H1 (cell line): ENCODE data around the gene CDRT15L2. TPM values are rescaled to one million over a fixed set of nuclear protein-coding genes. Genes with fewer than 3 reads are reported as not detected.

ENCODE experiments used
- CTCF ChIA-PET: fragments of 300-600 bp; sonication (Branson Sonifier 250); formaldehyde crosslinking; loops from one replicate; lab custom pipeline; 2021; ENCODE audit not compliant: partially characterized antibody; lab: Charles Lee
- POLR2A ChIA-PET: fragments of 300-600 bp; sonication (Branson Sonifier 250); formaldehyde crosslinking; loops from one replicate; lab custom pipeline; 2021; ENCODE audit warnings: inconsistent platforms; ENCODE audit not compliant: partially characterized antibody; lab: Charles Lee
- DNase-seq, 2 experiments: peaks; one replicate each; pipeline versions ENCODE4 v3.0.0 to v3.0.0-alpha.2; 2010 to 2022; ENCODE audit warnings: low spot score in 2 of 2, low read depth in 1 of 2, mixed read lengths in 1 of 2
- FAIRE-seq: peaks from 2 replicates; lab custom pipeline; 2011; peaks lifted over from hg19 to GRCh38; lab: Jason Lieb, UNC
- H2AFZ ChIP-seq: 2 replicates; pipeline ENCODE4 v1.8.1; 2012; ENCODE audit warnings: low read length, inconsistent platforms
- H2AK5ac ChIP-seq: 2 replicates; pipeline ENCODE4 v1.6.1; 2013; ENCODE audit warnings: low read depth, low read length
- H2BK120ac ChIP-seq: replicated peaks from 2 replicates; pipeline ENCODE3; 2013; ENCODE audit warnings: low read depth, low read length, inconsistent platforms
- H2BK12ac ChIP-seq: 2 replicates; pipeline ENCODE4 v1.6.1; 2013; ENCODE audit warnings: low read depth, low read length
- H2BK15ac ChIP-seq: 2 replicates; pipeline ENCODE4 v1.6.1; 2013; ENCODE audit warnings: low read length
- H2BK20ac ChIP-seq: 2 replicates; pipeline ENCODE4 v1.6.1; 2013; ENCODE audit warnings: low read length
- H2BK5ac ChIP-seq: 2 replicates; pipeline ENCODE4 v1.6.1; 2013; ENCODE audit warnings: low read depth, low read length
- H3K14ac ChIP-seq: 2 replicates; pipeline ENCODE4 v1.6.1; 2013; ENCODE audit warnings: inconsistent platforms; ENCODE audit not compliant: insufficient read length
- H3K18ac ChIP-seq: 2 replicates; pipeline ENCODE4 v1.6.1; 2013; ENCODE audit warnings: low read length; ENCODE audit errors: extremely low read depth
- H3K23ac ChIP-seq: 2 replicates; pipeline ENCODE4 v1.6.1; 2013; ENCODE audit warnings: inconsistent platforms; ENCODE audit not compliant: insufficient read length
- H3K23me2 ChIP-seq: 2 replicates; pipeline ENCODE4 v1.6.1; 2013; ENCODE audit warnings: low read depth, low read length
- H3K27ac ChIP-seq: 2 replicates; pipeline ENCODE4 v1.6.1; 2011; ENCODE audit warnings: low read depth, low read length, inconsistent platforms
- H3K27me3 ChIP-seq, 4 experiments: replicated peaks in 1 of 4; 1 replicate in 1 of 4; 2 replicates in 3 of 4; pipeline versions ENCODE4 v1.6.1 to v1.8.1; 2011 to 2013; ENCODE audit warnings: low read length in 3 of 4, mild to moderate bottlenecking in 3 of 4, inconsistent platforms in 2 of 4, mixed read lengths in 2 of 4, moderate library complexity in 1 of 4; ENCODE audit not compliant: control insufficient read depth in 3 of 4, insufficient read depth in 3 of 4; ENCODE audit errors: extremely low read depth in 1 of 4
- H3K36me3 ChIP-seq, 4 experiments: 2 replicates each; pipeline versions ENCODE4 v1.6.1 to v1.8.1; 2011 to 2013; ENCODE audit warnings: mild to moderate bottlenecking in 4 of 4, low read length in 3 of 4, moderate library complexity in 2 of 4, control low read depth in 1 of 4, inconsistent platforms in 1 of 4; ENCODE audit not compliant: insufficient read depth in 4 of 4, control insufficient read depth in 2 of 4
- H3K4ac ChIP-seq: replicated peaks from 2 replicates; pipeline ENCODE3; 2013; ENCODE audit warnings: low read length, low read depth, mixed read lengths, inconsistent platforms; ENCODE audit not compliant: insufficient read length
- H3K4me1 ChIP-seq, 4 experiments: replicated peaks in 1 of 4; 1 replicate in 1 of 4; 2 replicates in 3 of 4; pipeline versions ENCODE4 v1.6.1 to v1.8.1; 2011 to 2013; ENCODE audit warnings: low read length in 3 of 4, inconsistent platforms in 2 of 4, mixed read lengths in 1 of 4; ENCODE audit not compliant: insufficient read depth in 4 of 4, control insufficient read depth in 3 of 4
- H3K4me2 ChIP-seq, 2 experiments: 2 replicates each; pipeline versions ENCODE4 v1.6.1 to v1.8.1; 2011 to 2013; ENCODE audit warnings: low read depth in 2 of 2, low read length in 2 of 2, control low read depth in 1 of 2, inconsistent platforms in 1 of 2, mild to moderate bottlenecking in 1 of 2; ENCODE audit not compliant: insufficient read depth in 1 of 2
- H3K4me3 ChIP-seq, 4 experiments: fragments of 200-600, 300-600 bp in 1 of 4; sonication (generic), shearing (Covaris generic), sonication (Bioruptor Twin) in 1 of 4; 2 replicates each; pipeline versions ENCODE4 v1.5.1 to v1.8.1; 2011 to 2016; ENCODE audit warnings: low read length in 4 of 4, low read depth in 3 of 4, control low read depth in 2 of 4, inconsistent platforms in 2 of 4, mild to moderate bottlenecking in 2 of 4, mixed read lengths in 1 of 4, moderate library complexity in 1 of 4; ENCODE audit not compliant: insufficient read depth in 2 of 4; ENCODE audit errors: extremely low read depth in 1 of 4
- H3K56ac ChIP-seq: replicated peaks from 2 replicates; pipeline ENCODE3; 2013; ENCODE audit warnings: low read depth, mild to moderate bottlenecking, mixed read lengths, low read length, inconsistent platforms; ENCODE audit not compliant: insufficient read length
- H3K79me1 ChIP-seq: 2 replicates; pipeline ENCODE4 v1.6.1; 2013; ENCODE audit warnings: low read depth, low read length, control low read depth
- H3K79me2 ChIP-seq, 2 experiments: 2 replicates each; pipeline versions ENCODE4 v1.6.1 to v1.8.1; 2012 to 2013; ENCODE audit warnings: low read length in 2 of 2, mild to moderate bottlenecking in 2 of 2, inconsistent platforms in 1 of 2; ENCODE audit not compliant: insufficient read depth in 2 of 2, control insufficient read depth in 1 of 2
- H3K9ac ChIP-seq, 4 experiments: replicated peaks in 1 of 4; 1 replicate in 1 of 4; 2 replicates in 3 of 4; pipeline versions ENCODE4 v1.6.1 to v1.8.1; 2011 to 2013; ENCODE audit warnings: low read depth in 3 of 4, low read length in 3 of 4, control low read depth in 2 of 4, mild to moderate bottlenecking in 2 of 4, moderate library complexity in 2 of 4, inconsistent platforms in 1 of 4; ENCODE audit errors: extremely low read depth in 1 of 4
- H3K9me3 ChIP-seq, 2 experiments: 2 replicates each; pipeline versions ENCODE4 v1.6.1 to v1.8.1; 2012 to 2013; ENCODE audit warnings: mild to moderate bottlenecking in 2 of 2, moderate library complexity in 2 of 2, control low read depth in 1 of 2, inconsistent platforms in 1 of 2, low read depth in 1 of 2, low read length in 1 of 2, mixed read lengths in 1 of 2; ENCODE audit not compliant: insufficient read depth in 2 of 2
- H4K20me1 ChIP-seq, 2 experiments: replicated peaks in 1 of 2; 2 replicates each; pipeline versions ENCODE3 to v1.8.1; 2011 to 2013; ENCODE audit warnings: inconsistent platforms in 2 of 2, low read length in 2 of 2, mild to moderate bottlenecking in 1 of 2; ENCODE audit not compliant: insufficient read depth in 2 of 2, control insufficient read depth in 1 of 2
- H4K5ac ChIP-seq: 2 replicates; pipeline ENCODE4 v1.6.1; 2013; ENCODE audit warnings: low read length, low read depth, mixed read lengths, inconsistent platforms; ENCODE audit not compliant: insufficient read length
- H4K8ac ChIP-seq: 2 replicates; pipeline ENCODE4 v1.8.0; 2013; ENCODE audit warnings: mild to moderate bottlenecking, moderate library complexity, low read length, inconsistent platforms; ENCODE audit not compliant: insufficient read depth; ENCODE audit errors: extremely low read depth
- H4K91ac ChIP-seq: replicated peaks from 2 replicates; pipeline ENCODE3; 2013; ENCODE audit warnings: low read length, mixed read lengths, inconsistent platforms; ENCODE audit not compliant: insufficient read length
- CHD2 ChIP-seq: IDR thresholded peaks from 2 replicates; pipeline ENCODE4 v1.6.1; 2012; ENCODE audit warnings: low read length, improper control_type of control experiment
- KDM1A ChIP-seq: fragments of 200-600, 300-600 bp; sonication (generic); IDR thresholded peaks from 2 replicates; pipeline ENCODE4 v1.7.1; 2016; ENCODE audit warnings: mild to moderate bottlenecking, low read length, borderline replicate concordance
- RAD21 ChIP-seq, 2 experiments: IDR thresholded peaks in 1 of 2; conservative IDR thresholded peaks in 1 of 2; 2 replicates each; pipeline ENCODE4 v1.6.1; 2011; ENCODE audit warnings: low read depth in 2 of 2, low read length in 2 of 2, improper control_type of control experiment in 1 of 2, inconsistent platforms in 1 of 2, mild to moderate bottlenecking in 1 of 2, moderate library complexity in 1 of 2
- RBBP5 ChIP-seq: IDR thresholded peaks from 2 replicates; pipeline ENCODE4 v1.7.1; 2012; ENCODE audit warnings: low read depth, mild to moderate bottlenecking, inconsistent platforms, low read length, moderate library complexity, borderline replicate concordance
- SP4 ChIP-seq: IDR thresholded peaks from 2 replicates; pipeline ENCODE4 v1.6.1; 2012; ENCODE audit warnings: low read length, inconsistent platforms
- WGBS, 2 experiments: shearing (Covaris generic) in 1 of 2; methylation state at CpG; one replicate each; pipeline versions ENCODE4 v1.1.6 to v1.1.7; 2013 to 2015; ENCODE audit warnings: low lambda C conversion rate in 2 of 2, mixed read lengths in 2 of 2, inconsistent platforms in 1 of 2, low coverage in 1 of 2, missing lambda C conversion rate in 1 of 2; ENCODE audit not compliant: insufficient replicate concordance in 2 of 2, insufficient coverage in 1 of 2, insufficient read length in 1 of 2; ENCODE audit errors: extremely low coverage in 1 of 2, missing lambda C conversion rate in 1 of 2; 5-methylcytosine and 5-hydroxymethylcytosine counted together
- polyA plus RNA-seq, 7 experiments: library from polyadenylated mRNA; depleted of rRNA in 3 of 7; stranded (reverse) in 5 of 7; unstranded in 2 of 7; fragments of >200 nt in 5 of 7; fragments of 200-250 nt in 2 of 7; gene quantifications; 1 replicate in 5 of 7; 2 replicates in 1 of 7; 4 replicates in 1 of 7; pipeline versions ENCODE4 v1.2.1 to v1.2.3, GENCODE V29; 2011 to 2013; ENCODE audit warnings: missing spikeins in 2 of 7, mixed read lengths in 2 of 7
- total RNA-seq: library from RNA; stranded (reverse); fragmentation: NEBNext Ultra II Directional; extraction: Animal tissue kit (Norgen Biotek cat#: 25700); gene quantifications from 2 replicates; pipeline ENCODE4 v1.2.1, GENCODE V29; 2021
- TF ChIP-seq, protein P1 (sequence below), 3 experiments: IDR thresholded peaks; 1 replicate in 2 of 3; 2 replicates in 1 of 3; pipeline versions ENCODE4 v1.5.1 to v1.6.1; 2011; ENCODE audit warnings: low read length in 3 of 3, mild to moderate bottlenecking in 3 of 3, inconsistent platforms in 2 of 3, low read depth in 1 of 3, moderate library complexity in 1 of 3; ENCODE audit not compliant: insufficient read depth in 1 of 3; ENCODE audit errors: control extremely low read depth in 1 of 3

CDRT15L2 gene
- total and polyA plus RNA-seq, 2 of the 8 experiments (the other 6 are each of a cell fraction or from before 2014, with no cell fraction given): not detected

DNA sequence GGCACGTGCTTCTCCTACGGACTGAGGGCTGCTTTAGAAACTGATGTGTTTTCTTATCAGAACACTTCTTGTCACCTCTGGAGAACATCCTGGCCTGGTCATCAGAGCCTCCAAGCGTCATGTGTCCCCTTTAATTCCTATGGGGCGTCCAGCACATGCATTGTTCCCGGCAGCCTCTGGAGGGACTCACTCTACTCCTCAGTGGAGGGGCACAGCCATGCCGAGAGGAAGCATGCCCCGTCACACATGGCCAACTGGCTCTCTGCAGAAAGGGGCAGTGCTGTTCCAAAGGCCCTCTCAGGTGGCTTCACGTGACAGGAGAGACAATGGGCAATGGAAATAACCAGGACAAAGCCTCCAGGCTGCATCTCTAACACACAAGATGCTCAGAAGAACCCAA is 31.8 kb downstream of the CDRT15L2 start:
- FAIRE-seq: no peak
- Histone ChIP-seq H3K9ac (no peak overlapping the region), H3K4me2 (no peak overlapping the region), H4K5ac (no peak overlapping the region), H3K23ac (no peak overlapping the region), H2BK120ac (no peak overlapping the region), H2BK20ac (no peak overlapping the region), H3K27me3 (no peaks in the 10 kb centered on the region; a peak in 1 of 7 replicates), H3K4me3 (no peak overlapping the region), H2AK5ac (no peak overlapping the region), H4K91ac (no peak overlapping the region), H2AFZ (no peak overlapping the region), H4K8ac (peak overlapping the region; percentile 51; the same call in 1 of the 2 replicates), H3K56ac (no peak overlapping the region), H3K9me3 (no peaks in the 10 kb centered on the region), H3K79me1 (no peaks in the 10 kb centered on the region), H3K14ac (no peak overlapping the region), H3K18ac (no peak overlapping the region), H2BK15ac (no peak overlapping the region), H3K23me2 (no peaks in the 10 kb centered on the region), H2BK12ac (no peak overlapping the region), H3K4ac (no peak overlapping the region), H3K36me3 (no peaks in the 10 kb centered on the region), H2BK5ac (no peak overlapping the region), H3K27ac (no peak overlapping the region), H3K79me2 (no peaks in the 10 kb centered on the region), H3K4me1 (no peaks in the 10 kb centered on the region), H4K20me1 (no peaks in the 10 kb centered on the region)
- CTCF ChIA-PET: no interaction called here
- no peak for TF ChIP-seq SP4
- no peak for TF ChIP-seq RBBP5
- TF ChIP-seq KDM1A: no peak
- TF ChIP-seq RAD21 (IDR thresholded peaks at IDR 0.05 in 1 of 2, conservative IDR thresholded peaks at IDR 0.05 in 1 of 2; ENCODE audit: low read depth in 2 of 2, low read length in 2 of 2): peak; percentile 11 to 42; a peak in 2 of 4 replicates
- no peak for TF ChIP-seq CHD2
- TF ChIP-seq, protein P1, sequence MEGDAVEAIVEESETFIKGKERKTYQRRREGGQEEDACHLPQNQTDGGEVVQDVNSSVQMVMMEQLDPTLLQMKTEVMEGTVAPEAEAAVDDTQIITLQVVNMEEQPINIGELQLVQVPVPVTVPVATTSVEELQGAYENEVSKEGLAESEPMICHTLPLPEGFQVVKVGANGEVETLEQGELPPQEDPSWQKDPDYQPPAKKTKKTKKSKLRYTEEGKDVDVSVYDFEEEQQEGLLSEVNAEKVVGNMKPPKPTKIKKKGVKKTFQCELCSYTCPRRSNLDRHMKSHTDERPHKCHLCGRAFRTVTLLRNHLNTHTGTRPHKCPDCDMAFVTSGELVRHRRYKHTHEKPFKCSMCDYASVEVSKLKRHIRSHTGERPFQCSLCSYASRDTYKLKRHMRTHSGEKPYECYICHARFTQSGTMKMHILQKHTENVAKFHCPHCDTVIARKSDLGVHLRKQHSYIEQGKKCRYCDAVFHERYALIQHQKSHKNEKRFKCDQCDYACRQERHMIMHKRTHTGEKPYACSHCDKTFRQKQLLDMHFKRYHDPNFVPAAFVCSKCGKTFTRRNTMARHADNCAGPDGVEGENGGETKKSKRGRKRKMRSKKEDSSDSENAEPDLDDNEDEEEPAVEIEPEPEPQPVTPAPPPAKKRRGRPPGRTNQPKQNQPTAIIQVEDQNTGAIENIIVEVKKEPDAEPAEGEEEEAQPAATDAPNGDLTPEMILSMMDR (IDR thresholded peaks at IDR 0.05; ENCODE audit: control extremely low read depth in 1 of 3, insufficient read depth in 1 of 3, low read depth in 1 of 3, low read length in 3 of 3): peak in 2 of 3 experiments; percentile 29 to 40; a peak in 3 of 4 replicates
- POLR2A ChIA-PET: no interaction called here
- 89% methylated on average over 8 of the region's 8 CpGs; no CpG with 5 or more reads in 1 of the 2 experiments for WGBS, 2 experiments
- DNase-seq: no peak
